ENCODE measurements around the gene MLN. TPM values are rescaled to one million over a fixed set of nuclear protein-coding genes. Genes with fewer than 3 reads are reported as not detected.

MLN gene
- total RNA-seq, 4 donors from 2014 or later = not detected

DNA sequence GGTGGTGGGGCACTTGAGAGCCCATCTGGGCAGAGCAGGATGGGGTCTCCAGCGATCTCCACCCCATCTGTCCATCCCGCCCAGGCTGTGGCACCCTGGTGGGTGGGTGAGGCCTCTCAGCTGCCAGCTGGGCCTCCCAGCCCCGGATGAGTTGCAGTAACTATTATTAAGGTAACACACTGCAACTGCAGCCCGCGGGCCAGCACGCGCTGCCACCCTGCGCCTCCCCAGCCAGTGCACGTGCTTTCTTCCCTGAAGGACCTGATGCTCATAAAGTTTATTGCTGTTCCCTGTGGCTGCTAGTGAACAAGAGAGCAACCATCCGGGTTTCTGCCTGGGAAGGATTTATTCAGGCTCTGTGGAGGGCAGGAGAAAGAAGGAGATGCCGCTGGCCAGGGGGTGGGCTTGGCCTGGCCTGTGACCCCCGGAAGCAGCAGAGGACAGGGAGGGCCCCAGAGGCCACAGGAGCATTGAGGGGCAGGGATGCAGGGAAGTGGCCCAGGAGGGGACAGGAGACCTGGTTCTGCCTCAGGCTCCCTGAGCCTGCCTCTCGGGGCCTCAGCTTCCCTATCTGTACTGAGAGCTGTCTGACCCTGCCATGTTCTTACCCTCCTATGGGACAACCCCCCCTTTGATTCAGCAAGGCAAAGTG lies 58.8 kb downstream of the MLN start:
- peak overlapping the region in 1 of 4 donors; percentile 30 for H3K4me3 ChIP-seq

More for the DNA sequence above, 58.8 kb downstream of the MLN start:
- peak; percentile 81 for DNase-seq
- TF ChIP-seq POLR2A (IDR thresholded peaks at IDR 0.05) (no peak), EP300 (IDR thresholded peaks at IDR 0.05; ENCODE audit: low read depth) (peak; percentile 75), POLR2AphosphoS5 (IDR thresholded peaks at IDR 0.05) (peak in 2 of 3 donors; percentile 45 to 66)
- peak overlapping the region; percentile 71 to 85 (median 81) for H3K27ac ChIP-seq
- 35% methylated on average over 13 of the region's 13 CpGs; no CpG with 5 or more reads in 1 of the 2 donors for WGBS, 2 donors (ENCODE audit: low coverage in 1 of 2)
- intact Hi-C loops (cut with DNase I; ENCODE audit: low total_unique reads) (loop anchor here (10.0 kb wide), 1 partner anchor 410 kb away; no protein-coding TSS in a partner anchor), in situ Hi-C loops (cut with MboI; ENCODE audit: low pct_ligation_motif_present in 1 of 4, low pct_unique_long_range_greater_than_20kb in 1 of 4, low sequenced_read_pairs in 3 of 4) (no loop called here)
- H3K4me1 ChIP-seq = peaks cover 20 to 30% (median 21%) of the 10 kb centered on the region in 4 donors
- no peaks in the 10 kb centered on the region for H3K27me3 ChIP-seq
- no peaks in the 10 kb centered on the region for H3K9me3 ChIP-seq
- no peaks in the 10 kb centered on the region for H3K36me3 ChIP-seq

Other genes with a start within 250 kb of the MLN start
- 100 to 1,000 TPM in 1 of 4 donors, 10 to 100 TPM in 3; 52.2 to 134 (median 59.5) TPM for gene BAK1, start 223.7 kb downstream of the MLN start, total RNA-seq
- gene ITPR3, start 182.7 kb downstream of the MLN start, total RNA-seq = 100 to 1,000 TPM; 105 to 262 (median 124) TPM
- 10 to 100 TPM in 1 of 4 donors, 1 to 10 TPM in 3; 2.8 to 17.6 (median 8.8) TPM for gene UQCC2, start 92.3 kb downstream of the MLN start, total RNA-seq
- 1 to 10 TPM in 2 of 4 donors, under 1 TPM in 1, not detected in 1; 1.00 to 2.9 (median 1.9) TPM for gene IP6K3, start 57.1 kb downstream of the MLN start, total RNA-seq
- gene LEMD2, start 14.9 kb downstream of the MLN start, total RNA-seq = 100 to 1,000 TPM in 2 of 4 donors, 10 to 100 TPM in 2; 57.3 to 159 (median 112) TPM

Data from transverse colon (tissue), 4 donors.